GM18907 (cell line): ENCODE data around the gene GRAMD1B.
"Not testable (repeated sequence)": the region's sequence is repeated elsewhere in the genome, so short reads cannot be mapped to it uniquely, and the experiment has no call there.

Source experiments
- ATAC-seq: cut with Tn5 transposase; IDR thresholded peaks from one replicate; pipeline ENCODE4 v1.9.1; 2021; ENCODE audit warnings: mild to moderate bottlenecking, moderate library complexity; ENCODE audit not compliant: unreplicated experiment

The GRAMD1B gene

DNA sequence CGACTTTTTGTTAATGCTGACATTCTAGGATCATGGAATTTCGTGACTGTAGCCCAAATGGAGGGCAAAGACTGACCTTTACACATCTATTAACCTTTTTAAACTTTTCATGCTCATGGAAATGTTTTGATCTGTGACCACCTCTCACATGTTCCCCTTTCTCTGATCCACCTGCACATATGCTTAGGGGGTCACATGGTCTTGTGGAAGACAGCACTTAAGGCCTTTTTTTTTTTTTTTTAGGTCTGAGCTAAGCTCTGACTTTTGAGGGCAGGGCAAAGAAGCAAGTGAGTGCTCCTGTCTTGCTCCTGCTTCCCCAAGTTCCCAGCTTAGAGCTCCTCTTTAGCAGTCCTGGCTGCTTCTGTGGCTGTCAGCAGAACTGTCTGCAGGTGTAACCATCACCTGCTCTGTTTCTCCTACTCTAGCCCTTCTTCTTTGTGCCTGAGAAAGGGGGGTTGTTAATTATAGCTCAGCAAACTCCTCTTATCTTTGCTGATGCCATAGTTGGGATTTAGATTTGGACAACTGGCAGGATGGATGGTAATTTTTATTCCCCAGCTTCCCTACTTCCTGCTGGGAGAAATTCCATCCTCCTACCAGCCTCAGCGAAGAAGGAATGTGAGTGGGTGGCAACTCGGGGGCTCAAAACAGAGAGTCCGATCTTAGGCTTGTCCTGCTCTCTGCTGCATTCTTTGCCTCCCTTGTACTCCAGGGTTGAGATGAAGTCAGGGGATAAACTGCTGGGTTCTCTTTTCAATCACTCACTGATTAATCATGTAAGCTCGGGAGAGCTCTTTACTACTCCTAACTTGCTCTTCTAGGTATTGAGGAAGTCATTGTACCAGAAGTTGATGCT is 64.4 kb downstream of the GRAMD1B start:
- ATAC-seq, result no peak

DNA sequence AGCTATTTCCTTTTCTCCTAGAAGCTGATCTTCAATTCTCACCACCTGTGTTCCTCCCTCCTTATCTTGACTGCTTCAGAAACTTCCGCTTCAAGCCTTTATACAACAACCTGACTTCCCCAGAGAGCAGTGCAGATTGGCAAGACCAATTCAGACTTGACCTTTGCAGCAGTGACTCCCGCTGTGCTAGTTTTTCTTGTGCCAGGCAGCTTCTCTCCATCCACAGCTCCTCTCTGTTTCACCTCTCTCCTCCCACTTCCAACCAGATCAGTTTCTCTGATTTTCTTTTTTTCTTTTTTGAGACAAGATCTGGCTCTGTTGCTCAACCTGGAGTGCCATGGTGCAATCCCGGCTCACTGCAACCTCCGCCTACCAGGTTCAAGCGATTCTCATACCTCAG is 74.3 kb downstream of the GRAMD1B start:
- ATAC-seq, result no peak

DNA sequence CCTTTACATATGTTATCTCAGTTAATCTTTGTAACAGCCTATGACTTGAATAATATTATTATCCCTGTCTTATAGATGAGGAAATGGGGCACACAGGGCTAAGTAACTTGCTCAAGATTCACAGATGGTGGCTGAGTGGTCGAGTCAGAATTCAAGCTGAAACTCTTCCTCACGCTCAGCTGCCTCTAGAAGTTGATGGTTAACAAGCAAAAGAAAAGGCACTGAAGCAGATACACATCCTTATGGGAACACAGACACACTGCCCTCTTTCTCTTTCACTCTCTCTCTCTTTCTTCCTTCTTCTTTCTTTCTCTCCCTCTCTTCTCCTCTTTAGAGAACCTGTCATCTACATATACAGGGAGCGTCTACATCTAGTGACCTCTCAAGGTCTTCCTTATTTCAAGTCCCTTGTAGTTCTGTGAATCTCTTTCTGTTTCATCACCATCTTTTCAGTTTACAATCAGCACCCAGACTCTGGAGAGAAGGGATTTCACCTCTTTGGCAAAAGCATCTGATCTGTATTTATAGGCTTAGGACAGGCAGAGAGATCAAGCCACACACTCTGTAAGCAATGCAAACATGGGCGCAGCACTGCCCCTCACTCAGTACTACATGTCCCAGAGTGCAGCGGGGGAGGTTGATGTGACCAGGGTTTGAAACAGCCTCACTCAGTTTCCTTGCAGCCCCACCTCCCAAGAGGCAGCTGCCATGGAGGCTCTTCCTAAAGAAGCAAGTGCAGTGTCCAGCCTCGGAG is 75.7 kb downstream of the GRAMD1B start:
- peak; percentile 88 for ATAC-seq

DNA sequence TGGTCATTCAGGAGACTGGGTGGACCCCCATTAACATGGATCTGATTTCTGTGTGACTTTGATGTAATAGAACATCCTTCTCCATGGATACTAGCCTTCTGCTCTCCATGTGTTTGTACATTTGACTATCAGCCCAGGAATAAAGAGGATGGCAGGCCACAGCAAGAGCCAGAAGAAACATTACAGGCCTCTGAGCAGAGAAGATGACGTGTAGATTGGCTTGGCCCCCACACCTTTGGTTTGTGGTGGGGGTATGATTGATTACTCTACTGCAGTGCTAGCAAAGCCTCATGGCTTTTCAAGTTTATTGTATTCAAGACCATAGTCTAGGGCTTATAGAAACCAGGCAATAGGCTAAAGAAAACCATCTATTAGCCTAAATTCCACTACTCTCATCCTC is 77.0 kb downstream of the GRAMD1B start:
- no peak for ATAC-seq

DNA sequence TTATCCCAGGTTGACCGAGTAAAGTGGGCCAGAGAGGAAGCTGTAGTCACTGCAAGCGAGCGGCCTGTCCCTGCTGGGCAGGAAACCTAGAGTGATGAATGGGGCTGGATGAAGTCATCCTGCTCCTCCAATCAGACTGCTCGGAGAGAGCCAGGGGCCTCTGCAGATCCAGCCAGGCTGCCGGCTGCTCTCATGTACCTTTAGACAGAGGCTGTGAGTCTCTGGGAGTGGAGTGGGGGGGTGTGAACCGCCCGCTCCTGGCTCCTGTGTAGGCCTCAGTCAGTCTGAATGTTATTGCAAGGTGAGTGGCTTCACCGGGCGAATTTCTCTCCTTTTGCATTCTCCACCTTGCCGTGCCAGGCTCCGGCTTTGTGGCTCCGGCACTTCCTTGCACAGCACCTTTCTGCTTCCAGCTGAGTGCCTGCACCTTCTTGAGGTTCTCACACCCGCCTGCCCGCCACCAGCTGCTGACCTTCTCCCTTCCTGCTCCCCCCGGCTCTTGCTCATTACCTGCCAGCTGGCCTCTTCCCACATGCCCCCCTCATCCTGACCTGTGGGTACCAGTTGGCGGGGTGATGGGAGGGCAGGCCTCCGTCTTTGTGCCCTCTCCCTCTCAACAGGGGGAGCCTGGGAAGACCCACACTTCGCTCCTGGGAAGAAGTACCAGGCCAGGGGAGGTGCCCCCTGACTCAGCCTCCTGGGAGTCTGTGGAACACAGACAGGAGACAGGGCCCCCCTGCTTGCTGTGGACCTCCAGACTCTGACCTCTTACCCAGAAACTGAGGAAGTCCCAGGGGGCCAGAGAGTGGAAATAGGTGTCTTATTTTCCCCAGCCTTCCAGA is 79.9 kb downstream of the GRAMD1B start:
- no peak for ATAC-seq

DNA sequence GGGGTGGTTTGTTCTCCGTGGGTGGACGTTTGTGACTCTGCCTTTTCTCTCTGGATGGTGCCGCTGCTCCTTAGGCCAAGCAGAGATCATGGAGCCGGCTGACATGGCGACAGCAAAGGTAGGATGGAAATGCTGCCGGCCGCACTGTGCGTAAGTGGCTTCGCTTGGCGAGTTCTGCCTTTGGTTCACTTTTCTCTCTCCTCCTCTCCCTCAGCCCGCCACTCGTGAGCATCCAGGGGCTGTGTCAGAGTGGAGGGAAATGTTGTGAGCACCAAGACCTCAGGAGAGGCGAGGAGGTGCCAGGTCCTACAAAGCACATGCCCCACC is 80.5 kb downstream of the GRAMD1B start:
- no peak for ATAC-seq

DNA sequence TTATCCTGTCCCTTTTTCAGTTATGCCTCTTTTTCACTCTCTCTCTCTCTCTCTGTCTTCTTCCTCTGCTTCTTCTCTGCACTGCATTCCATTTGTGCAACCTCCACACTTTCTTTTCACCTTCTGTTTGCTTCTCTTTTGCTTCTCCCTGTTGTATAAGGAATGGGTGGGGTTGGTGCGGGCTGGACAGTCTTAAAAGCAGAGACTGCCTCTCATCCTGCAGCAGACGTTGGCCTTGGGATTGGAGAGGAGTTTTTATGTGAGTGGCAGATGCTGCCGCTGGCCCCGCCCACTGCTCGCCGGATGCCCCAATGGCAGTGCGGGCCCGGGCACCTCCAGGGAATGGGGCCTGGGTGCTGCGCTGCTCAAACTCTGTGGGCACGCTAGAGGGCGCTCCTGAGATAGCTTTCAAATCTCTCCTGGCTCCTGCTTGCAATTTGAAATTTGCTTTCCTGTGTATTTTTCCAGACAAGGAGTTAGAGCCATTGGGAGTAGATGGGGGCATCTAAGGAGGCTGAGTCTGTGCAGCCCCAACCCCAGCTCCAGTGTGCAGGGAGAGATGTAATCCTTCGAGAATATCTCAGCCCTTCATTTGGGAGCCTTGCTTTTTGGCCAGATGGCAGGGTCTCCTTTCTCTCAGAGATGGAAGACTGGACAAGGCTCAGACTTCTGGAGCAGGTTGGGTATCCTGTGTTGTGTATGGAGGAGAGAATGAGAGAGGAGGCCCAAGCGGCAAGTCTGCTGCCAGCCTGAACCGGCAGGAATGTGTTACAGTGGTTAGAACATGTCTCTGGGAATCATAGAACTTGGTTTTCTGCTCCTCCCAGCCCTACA is 81.2 kb downstream of the GRAMD1B start:
- peak; percentile 83 for ATAC-seq

DNA sequence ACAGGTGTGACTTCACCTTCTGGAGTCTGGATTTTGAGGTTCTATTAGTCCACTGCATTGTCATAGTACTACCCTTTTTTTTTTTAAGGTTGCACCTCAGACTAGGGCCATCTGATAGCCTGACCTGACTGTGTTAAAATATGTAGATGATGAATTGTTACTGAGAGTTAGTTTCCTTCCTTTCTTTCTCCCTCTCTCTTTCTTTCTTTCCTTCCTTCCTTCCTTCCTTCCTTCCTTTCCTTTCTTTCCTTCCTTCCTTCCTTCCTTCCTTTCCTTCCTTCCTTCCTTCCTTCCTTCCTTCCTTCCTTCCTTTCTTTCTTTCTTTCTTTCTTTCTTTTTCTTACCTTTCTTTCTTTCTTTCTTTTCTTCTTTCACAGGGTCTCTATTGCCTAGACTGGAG is 83.2 kb downstream of the GRAMD1B start:
- ATAC-seq, result not testable (repeated sequence)

DNA sequence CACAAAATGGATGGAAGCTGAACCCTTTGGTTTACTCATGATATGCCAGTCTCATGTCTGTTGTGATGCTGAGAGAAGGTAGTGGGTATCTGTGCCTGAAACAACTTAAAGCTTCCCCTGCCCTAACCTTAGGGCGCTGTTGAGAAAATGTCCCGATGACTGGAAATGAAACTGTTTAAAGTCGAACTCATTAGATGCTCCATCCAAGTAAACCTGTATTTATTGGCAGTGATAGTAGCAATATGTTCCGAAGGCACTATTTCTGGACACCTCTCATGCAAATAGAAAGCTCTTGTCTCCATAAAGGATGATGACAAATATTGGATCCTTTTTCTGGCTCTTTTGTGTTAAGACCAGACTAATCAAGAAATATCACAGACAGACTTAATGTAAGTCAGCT is 86.2 kb downstream of the GRAMD1B start:
- no peak for ATAC-seq

DNA sequence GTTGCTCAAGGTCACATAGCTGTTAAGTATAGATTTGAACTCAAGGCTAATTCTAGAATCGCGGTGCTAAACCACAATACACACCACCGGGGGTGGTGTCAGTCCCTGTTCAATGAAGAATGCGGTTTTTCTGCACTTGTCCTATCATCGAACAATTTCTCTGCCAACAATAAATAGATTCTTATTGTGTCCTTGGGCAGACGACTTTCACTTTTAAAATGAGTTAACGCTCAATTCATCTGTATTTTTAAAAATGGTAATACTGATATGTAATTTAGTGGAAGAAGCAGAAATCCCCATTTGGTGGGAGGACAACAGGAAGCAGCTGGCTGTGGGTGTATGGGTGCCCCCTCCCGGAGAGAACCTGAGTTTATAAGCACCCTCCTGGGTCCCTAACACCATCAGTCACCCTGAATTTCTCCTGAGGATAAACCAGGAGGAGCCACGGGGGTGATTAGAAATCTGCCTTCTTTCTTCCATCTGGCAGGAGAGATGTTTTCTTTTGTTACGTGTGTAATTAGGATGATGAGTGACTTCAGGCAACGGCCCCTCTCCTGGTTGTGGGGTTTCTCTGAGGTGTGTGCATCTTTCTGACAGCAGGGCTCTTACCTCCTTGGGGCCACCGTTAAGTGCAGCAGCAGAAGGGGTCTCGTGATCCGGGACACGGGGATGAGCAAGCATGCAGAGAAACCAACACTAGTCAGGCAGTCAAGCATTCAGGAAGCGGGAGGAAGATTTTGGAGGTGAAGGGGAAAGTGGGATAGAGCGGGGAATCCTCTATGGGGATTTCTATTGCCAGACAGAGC is 87.7 kb downstream of the GRAMD1B start:
- ATAC-seq, result no peak

DNA sequence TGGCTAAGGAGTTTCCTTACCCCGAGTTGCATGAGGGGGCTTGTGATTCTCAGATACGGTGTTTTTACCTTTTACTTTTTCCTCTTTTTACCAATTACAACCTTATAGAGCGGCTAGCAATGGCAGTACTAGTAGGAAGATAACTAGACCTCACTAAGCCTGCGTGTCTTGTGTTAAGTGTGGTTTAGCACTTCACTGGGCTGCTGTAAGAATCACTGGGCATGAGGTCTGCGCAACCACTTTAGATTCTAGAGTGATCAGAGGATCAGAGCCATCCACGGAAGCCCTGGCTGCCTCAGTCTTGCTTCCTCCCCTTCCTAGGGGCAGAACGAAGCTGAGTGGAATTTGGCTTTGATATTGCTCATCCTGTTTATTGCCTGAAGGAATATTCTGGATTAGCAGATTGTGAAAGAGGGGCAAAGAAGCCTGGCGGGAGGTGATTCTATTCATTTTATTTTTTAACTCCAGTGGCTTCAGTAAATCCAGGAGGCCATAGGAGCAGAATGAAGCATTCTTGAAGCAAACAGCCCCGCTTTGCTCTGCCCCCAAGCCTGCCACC is 88.5 kb downstream of the GRAMD1B start:
- no peak for ATAC-seq

DNA sequence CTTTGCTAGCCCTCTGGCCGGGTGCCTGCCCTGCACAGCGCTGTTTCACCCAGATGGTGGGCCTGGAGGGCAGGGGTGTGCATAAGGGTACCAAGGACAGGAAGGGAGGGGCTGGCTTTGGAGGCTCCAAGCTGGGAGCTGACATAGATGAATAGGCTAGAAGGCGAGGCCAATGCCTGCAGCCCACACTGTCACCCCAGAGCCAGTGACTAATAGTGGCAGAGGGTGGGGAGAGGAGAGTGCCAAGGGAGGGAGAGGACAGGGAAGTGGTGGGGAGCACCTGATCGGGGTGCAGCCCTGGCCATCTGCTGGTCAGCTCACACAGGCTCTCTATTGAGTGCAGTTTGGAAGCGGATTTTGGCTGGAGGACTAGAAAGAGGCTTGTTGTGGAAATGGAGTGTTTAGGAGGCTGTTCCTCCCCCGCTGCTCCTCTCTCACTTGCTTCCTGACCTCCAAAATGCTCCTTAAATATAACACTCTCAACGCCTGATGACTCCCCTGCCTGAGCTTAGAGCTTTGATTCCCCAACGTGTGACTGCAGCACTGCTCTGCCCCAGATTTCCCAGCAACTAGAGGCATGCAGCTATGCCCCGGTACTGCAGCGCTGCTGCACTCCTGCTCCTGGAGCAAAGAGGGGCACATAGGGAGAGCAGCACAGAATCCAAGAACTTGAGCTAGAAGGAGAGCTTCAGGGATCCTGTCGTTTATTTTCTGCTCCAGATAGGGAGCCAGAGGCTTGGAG is 89.2 kb downstream of the GRAMD1B start:
- no peak for ATAC-seq

DNA sequence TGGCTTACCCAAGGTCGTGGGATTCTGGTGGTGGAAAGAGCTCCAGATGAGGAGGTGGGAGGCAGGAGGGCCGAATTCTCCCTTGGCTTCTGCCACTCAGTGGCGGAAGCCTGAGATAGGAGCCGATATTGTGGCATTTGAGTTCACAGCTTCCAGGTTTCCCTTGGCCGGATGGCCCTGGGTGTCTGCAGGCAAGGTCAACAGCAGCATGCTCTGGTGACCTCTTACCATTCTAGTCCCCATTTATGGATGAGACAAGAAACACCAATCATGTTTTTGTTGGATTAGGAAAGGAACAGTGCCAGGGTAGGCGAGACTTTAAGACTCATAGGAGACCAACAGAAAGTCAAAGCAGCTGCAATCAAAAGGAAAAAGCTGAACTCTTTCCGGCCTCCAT is 89.7 kb downstream of the GRAMD1B start:
- no peak for ATAC-seq

DNA sequence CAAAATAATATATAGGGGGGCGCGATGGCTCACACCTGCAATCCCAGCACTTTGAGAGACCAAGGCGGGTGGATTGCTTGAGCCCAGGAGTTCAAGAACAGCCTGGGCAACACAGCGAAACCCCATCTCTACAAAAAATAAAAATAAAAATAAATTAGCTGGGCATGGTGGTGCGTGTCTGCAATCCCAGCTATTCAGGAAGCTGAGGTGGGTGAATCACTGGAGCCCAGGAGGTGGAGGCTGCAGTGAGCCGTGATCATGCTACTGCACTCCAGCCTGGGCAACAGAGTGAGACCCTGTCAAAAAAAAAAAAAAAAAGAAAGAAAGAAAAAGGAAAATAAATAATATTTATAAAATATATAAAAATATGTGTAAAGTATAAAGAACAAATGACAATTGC is 90.4 kb downstream of the GRAMD1B start:
- not testable (repeated sequence) for ATAC-seq

DNA sequence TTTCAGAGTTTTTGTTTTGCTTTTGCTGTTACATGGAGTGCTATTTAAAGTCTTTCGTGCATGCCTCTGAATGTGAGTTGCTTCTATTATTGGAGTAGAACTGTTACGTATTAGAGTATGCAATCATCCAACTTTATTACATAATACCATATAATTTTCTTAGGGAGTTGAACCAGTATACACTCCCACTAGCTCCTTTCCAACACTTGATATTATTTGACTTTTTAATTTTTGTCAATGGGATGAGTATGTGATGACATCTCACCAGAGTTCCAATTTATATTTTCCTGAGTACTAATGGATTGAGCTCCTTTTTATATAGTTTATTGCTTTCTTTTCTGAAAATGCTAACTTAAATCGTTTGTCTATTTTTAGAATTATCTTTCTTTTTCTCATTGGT is 90.9 kb downstream of the GRAMD1B start:
- ATAC-seq, result no peak

DNA sequence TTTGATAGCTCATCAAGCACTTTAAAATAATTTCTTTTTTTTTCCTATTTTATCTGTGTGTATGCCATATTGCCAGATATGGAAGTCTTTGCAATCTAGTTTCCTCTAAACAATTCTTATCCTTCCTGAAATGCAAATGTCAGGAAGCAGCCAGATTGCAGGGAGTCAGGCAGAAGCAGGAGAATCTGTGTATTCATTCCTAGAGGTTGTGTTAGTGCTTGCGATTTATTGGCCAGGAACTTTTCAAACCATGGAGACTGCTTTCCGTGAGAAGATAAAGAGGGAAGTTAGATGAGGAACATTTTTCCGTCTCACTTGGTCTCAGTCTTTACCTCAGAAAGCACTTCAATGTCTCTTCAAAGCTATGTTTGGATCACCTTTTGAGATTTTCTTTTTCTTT is 91.9 kb downstream of the GRAMD1B start:
- no peak for ATAC-seq

DNA sequence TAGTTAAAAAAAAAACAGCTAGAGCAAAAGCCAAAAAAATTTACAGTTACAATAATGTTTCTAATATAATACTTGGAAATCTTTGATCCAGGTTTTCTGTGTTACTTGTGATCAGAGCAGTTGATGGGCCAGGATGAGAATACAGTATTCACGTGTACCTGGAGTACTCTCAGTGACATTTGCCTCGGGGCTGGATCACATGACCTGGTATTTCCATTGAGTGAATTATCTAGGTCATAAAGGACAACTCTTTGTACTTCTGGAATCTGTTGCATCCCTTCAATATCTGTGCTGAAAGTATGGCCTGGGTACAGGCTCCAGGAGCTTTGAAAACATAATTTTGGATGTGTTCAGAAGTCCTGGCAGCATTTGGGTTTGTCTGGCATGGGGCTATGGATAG is 93.5 kb downstream of the GRAMD1B start:
- ATAC-seq, result no peak

DNA sequence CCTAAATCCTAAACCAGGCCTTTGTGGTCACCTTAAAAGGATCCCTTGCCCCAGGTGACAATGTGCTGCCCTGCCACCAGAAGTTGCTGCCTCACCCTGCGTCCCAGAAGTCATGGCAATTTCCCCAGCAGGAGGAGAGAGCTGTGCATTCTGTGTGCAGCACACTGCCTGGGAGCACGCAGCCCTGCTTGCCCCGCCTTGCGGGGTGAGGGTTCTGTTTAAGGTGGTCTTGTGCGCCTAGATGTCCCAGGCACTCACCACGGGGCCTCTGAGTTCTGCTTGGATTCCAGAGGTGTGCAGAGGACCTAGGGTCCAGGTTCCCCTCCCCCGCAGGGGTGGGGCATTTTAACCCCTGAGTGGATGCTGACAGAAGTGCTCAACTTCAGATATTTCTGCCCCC is 95.0 kb downstream of the GRAMD1B start:
- no peak for ATAC-seq

DNA sequence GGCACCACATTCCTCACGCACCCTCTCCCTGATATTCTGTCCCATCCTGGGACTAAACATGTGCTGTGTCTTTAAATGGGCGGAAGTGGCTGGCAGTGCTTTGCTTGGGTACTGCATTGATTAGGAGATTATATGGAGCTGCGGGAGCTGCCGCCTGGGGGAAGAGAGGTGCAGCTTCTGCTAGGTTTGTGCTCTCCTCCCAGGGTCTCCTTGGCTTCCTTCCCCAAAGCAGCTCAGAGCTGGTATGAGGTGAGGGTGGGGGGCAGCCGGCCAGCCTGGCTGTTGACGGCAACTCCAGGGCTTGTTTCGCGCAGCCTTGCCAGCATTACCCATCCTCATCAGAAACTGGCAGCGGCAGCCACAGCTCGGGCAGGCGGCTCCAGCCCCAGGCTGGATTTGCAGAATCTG is 95.4 kb downstream of the GRAMD1B start:
- no peak for ATAC-seq
